ENCODE data around the gene ZNF268. TPM values are rescaled to one million over a fixed set of nuclear protein-coding genes. Genes with fewer than 3 reads are reported as not detected.

The ZNF268 gene
- total RNA-seq, 1 donor = 22.9 TPM

- TF ChIP-seq CTCF (IDR thresholded peaks at IDR 0.05; ENCODE audit: insufficient read depth, low read length) = no peak
- no peak for DNase-seq (ENCODE audit: low read depth)
- H3K4me3 ChIP-seq (ENCODE audit: low read depth, low read length) = no peak overlapping the region
Observed at GRCh38 chr12:133221241-133221640, 39.9 kb downstream of the ZNF268 start.

- no peak overlapping the region for H3K4me3 ChIP-seq (ENCODE audit: low read depth, low read length)
Observed at GRCh38 chr12:133222211-133222610, 40.9 kb downstream of the ZNF268 start.

GRCh38 chr12:133225527-133225926 lies 44.2 kb downstream of the ZNF268 start:
- no peak overlapping the region for H3K4me3 ChIP-seq (ENCODE audit: low read depth, low read length)
- TF ChIP-seq CTCF (IDR thresholded peaks at IDR 0.05; ENCODE audit: insufficient read depth, low read length) = no peak
- DNase-seq (ENCODE audit: low read depth) = no peak

More at GRCh38 chr12:133222211-133222610, 40.9 kb downstream of the ZNF268 start:
- DNase-seq (ENCODE audit: low read depth) = no peak
- no peak for TF ChIP-seq CTCF (IDR thresholded peaks at IDR 0.05; ENCODE audit: insufficient read depth, low read length)

GRCh38 chr12:133226690-133227089 lies 45.4 kb downstream of the ZNF268 start:
- no peak for DNase-seq (ENCODE audit: low read depth)
- no peak overlapping the region for H3K4me3 ChIP-seq (ENCODE audit: low read depth, low read length)
- TF ChIP-seq CTCF (IDR thresholded peaks at IDR 0.05; ENCODE audit: insufficient read depth, low read length) = no peak

- TF ChIP-seq CTCF (IDR thresholded peaks at IDR 0.05; ENCODE audit: insufficient read depth, low read length) = no peak
- no peak for DNase-seq (ENCODE audit: low read depth)
- H3K4me3 ChIP-seq (ENCODE audit: low read depth, low read length) = no peak overlapping the region
Observed at GRCh38 chr12:133227281-133227852, 46.1 kb downstream of the ZNF268 start.

GRCh38 chr12:133231001-133231400 lies 49.7 kb downstream of the ZNF268 start:
- H3K4me3 ChIP-seq (ENCODE audit: low read depth, low read length) = no peak overlapping the region
- no peak for TF ChIP-seq CTCF (IDR thresholded peaks at IDR 0.05; ENCODE audit: insufficient read depth, low read length)
- DNase-seq (ENCODE audit: low read depth) = no peak

- no peak for TF ChIP-seq CTCF (IDR thresholded peaks at IDR 0.05; ENCODE audit: insufficient read depth, low read length)
- no peak overlapping the region for H3K4me3 ChIP-seq (ENCODE audit: low read depth, low read length)
- no peak for DNase-seq (ENCODE audit: low read depth)
Observed at GRCh38 chr12:133233006-133233405, 51.7 kb downstream of the ZNF268 start.

All from fibroblast of the aortic adventitia (primary cell).